OCI-LY7 (cell line): Measurements from ENCODE around the gene MIER2.

ENCODE experiments used
- EZH2phosphoT487 ChIP-seq: fragments of 200-600 bp; sonication (generic); IDR thresholded peaks from 2 replicates; pipeline ENCODE4 v1.6.1; 2018; ENCODE audit warnings: low read depth, borderline replicate concordance, mild to moderate bottlenecking, mixed run types, antibody characterized with exemption, low read length, moderate library complexity, mixed read lengths
- TF ChIP-seq, protein P1 (sequence below): fragments of 200-600 bp; sonication (generic); conservative IDR thresholded peaks from 2 replicates; pipeline ENCODE4 v1.5.1; 2014; ENCODE audit warnings: mild to moderate bottlenecking, antibody characterized with exemption, low read length, moderate library complexity, mixed read lengths

DNA sequence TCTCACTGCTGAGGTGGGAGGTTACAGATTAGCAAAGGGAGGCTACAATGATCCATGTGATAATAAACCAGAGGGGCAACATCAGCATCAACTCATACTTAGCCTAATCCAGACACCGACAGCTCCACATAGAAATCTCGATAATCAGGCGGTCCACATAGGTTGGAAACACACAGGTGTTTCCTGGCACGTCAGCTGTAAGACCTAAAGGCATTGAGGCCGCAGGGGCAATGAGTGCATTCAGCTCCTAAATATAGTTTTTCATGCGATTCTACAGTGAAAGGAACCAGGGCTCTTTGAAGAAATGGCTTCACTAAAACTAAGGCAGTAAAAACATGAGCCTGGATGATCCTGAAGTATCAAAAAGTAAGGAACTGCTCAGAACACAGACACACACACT is 72.7 kb downstream of the MIER2 start:
- TF ChIP-seq, protein P1, sequence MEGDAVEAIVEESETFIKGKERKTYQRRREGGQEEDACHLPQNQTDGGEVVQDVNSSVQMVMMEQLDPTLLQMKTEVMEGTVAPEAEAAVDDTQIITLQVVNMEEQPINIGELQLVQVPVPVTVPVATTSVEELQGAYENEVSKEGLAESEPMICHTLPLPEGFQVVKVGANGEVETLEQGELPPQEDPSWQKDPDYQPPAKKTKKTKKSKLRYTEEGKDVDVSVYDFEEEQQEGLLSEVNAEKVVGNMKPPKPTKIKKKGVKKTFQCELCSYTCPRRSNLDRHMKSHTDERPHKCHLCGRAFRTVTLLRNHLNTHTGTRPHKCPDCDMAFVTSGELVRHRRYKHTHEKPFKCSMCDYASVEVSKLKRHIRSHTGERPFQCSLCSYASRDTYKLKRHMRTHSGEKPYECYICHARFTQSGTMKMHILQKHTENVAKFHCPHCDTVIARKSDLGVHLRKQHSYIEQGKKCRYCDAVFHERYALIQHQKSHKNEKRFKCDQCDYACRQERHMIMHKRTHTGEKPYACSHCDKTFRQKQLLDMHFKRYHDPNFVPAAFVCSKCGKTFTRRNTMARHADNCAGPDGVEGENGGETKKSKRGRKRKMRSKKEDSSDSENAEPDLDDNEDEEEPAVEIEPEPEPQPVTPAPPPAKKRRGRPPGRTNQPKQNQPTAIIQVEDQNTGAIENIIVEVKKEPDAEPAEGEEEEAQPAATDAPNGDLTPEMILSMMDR, result no peak
- TF ChIP-seq EZH2phosphoT487, result no peak
